Stromal cell of bone marrow (primary cell): ENCODE data around the gene WDR5.
"Not testable (repeated sequence)": the region's sequence is repeated elsewhere in the genome, so short reads cannot be mapped to it uniquely, and the experiment has no call there.

Experiments
- DNase-seq: peaks from one replicate; pipeline ENCODE4 v3.0.0-alpha.2; 2012; ENCODE audit warnings: low read depth

The WDR5 gene

GRCh38 chr9:134135343-134136117 is at the start of gene WDR5:
Gene WDR5, plus strand, starts transcription at chr9:134136082. Its CDS starts 3,796 bp downstream, at chr9:134139878.
- peak; percentile 76 for DNase-seq

DNA sequence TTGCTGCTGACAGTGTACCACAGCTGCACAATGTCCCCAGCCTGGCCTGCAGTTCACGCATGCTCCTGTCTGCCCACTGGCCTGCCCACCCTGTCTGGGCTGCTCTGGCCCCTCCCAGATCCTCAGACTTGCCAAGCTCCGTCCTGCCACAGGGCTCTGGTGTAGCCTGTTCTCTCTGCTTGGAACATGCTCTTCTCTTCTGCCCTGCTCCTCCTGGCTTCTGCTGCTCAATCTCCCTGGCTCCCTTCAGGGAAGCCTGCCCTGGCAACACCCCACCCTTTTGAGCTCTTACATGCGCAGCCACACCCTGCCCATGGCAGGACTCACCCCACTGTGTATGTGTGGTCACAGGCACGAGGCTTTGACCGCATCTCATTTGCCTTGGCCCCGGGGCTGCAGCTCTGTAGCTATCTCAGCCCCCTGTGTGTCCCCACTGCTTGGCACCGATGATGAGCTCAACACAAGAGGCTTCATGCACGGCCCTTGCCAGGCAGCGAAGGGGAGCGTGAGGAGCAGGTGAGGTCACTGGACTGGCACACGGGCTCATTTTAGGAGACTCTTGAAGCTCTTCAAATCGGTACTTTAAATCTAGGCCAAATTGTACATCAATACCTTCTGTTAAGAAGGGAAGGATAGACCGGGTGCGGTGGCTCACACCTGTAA is 47.7 kb upstream of the WDR5 start:
- DNase-seq: no peak

DNA sequence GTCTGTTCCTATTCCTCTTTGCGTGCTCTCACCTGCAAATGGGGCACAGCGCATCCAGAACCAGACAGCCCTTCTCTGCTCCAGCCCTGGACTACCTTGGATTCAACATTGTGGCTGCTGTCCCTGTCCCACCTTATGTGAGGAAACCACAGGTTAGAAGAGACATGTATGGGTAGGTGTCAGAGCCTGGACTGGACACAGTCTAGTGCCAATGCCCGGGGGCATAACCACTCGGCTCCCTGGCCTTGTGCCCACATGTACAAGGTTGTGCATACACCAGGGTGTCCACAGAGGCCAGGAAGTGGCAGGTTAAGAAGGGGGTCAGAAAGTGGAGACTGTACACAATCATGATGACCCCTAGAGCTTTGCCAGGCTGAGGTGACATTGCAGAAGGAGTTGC is 45.9 kb upstream of the WDR5 start:
- no peak for DNase-seq

DNA sequence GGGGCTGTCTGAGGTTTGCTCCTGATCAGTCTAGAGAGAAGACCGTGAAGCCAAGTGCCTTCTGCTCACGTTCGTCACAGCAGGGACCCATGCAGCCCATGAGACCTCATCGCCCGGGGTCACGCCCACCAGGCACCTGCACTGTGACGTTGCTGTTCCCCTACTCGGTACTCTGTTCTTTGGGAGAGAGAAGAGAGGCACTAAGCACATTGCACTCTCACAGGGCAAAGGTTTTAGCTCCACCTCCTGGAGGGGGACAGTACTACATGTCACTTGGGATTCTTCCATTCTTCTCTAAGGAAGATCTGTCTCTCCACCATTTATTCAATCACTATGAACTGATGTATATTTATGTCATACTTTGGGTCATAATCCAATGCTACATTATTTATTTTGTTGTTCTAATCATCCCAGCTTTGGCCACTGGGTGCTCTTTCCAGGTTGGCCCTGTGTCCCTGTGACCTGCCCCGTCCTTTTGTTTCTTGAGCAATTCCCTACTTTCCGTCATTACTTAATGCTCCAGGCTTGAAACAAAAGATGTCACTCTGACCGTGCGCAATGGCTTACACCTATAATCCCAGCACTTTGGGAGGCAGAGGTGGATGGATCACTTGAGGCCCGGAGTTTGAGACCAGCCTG is 36.6 kb upstream of the WDR5 start:
- DNase-seq: no peak

DNA sequence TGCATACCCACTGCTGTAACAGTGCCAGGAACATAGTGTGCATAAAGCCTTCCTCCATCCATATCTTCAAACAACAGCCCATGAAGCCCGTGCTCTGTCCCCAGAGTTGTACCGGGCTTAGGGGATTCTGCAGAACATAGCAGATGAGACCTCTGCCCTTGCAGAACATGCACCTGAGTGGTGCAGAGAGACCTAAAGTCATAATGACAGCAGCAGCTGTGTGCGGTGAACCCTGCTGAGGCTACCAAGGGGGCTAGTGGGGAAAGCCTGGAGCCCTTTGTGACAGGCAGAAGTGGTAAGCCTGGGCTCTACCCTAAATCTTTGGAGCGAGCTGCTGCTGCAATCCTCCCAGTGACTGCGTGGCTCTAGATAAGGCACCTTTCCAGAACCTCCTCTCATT is 35.8 kb upstream of the WDR5 start:
- no peak for DNase-seq

DNA sequence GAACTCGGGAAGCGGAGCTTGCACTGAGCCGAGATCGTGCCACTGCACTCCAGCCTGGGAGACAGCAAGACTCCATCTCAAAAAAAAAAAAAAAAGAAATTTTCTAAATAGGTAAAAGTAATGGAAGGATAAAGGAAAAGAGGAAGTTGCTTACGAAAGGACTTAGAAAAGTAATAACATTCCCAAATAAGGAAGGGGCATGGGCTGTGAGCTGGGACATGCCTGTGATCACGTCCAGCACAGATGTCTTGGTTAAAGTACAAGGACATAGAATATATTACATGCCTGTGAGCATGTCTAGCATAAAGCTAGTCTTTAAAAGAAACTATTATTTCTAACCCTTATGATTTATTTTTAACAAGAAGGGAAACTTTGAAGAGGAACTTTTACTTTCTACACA is 34.7 kb upstream of the WDR5 start:
- DNase-seq: not testable (repeated sequence)

DNA sequence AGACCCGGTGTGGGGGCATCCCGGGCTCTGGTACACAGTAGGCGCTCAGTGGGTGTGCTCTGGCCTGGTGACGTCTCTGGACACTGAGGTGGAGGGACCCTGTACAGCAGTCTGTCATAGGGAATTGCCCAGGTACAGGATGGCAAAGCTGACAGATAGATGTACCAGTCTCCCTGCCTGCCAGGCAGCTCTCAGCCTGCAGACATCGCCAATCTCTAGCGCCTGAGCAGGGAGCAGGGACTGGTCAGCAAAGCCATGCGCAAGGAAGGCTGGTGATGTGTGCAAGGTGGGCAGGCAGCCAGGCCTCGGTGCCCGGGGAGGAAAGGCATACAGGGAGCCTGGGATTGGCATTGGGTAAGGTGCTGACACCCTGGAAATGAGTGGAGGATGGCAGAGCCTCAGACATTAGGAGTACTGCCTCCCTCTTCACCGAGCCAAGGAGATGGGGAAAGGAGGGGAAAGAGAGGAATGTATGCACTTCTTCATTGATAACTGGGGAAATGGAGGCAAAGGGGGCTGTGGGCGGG is 34.2 kb upstream of the WDR5 start:
- no peak for DNase-seq

DNA sequence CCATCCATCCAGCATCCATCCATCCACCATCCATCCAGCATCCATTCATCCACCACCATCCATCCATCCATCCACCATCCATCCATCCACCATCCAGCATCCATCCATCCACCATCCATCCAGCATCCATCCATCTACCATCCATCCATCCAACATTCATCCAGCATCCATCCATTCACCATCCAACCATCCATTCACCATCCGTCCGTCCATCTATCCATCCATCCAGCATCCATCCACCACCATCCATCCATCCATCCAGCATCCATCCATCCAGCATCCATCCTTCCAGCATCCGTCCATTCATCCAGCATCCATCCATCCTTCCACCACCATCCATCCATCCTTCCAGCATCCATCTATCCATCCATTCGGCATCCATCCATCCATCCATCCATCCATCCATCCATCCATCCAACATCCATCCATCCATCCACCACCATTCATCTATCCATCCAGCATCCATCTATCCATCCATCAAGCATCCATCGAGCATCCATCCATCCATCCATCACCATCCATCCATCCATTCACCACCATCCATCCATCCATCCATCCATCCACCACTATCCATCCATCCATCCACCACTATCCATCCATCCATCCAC is 32.4 kb upstream of the WDR5 start:
- no peak for DNase-seq

GRCh38 chr9:134111064-134111463 is 24.8 kb upstream of the WDR5 start:
- DNase-seq: no peak

DNA sequence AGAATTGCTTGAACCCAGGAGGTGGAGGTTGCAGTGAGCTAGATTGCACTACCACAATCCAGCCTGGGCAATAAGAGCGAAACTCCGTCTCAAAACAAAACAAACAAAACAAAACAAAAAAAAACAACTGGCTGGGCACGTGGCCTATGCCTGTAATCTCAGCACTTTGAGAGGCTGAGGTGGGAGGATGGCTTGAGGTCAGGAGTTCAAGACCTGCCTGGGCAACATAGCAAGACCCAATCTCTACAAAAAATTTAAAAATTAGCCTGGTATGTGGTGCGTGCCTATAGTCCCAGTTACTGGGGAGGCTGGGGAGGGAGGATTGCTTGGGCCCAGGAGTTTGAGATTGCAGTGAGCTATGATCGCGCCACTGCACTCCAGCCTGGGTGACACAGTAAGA is 23.3 kb upstream of the WDR5 start:
- DNase-seq: no peak

GRCh38 chr9:134118972-134119371 is 16.9 kb upstream of the WDR5 start:
- not testable (repeated sequence) for DNase-seq

GRCh38 chr9:134123764-134124128 is 12.1 kb upstream of the WDR5 start:
- DNase-seq: no peak

GRCh38 chr9:134125413-134126095 is 10.3 kb upstream of the WDR5 start:
- DNase-seq: no peak

DNA sequence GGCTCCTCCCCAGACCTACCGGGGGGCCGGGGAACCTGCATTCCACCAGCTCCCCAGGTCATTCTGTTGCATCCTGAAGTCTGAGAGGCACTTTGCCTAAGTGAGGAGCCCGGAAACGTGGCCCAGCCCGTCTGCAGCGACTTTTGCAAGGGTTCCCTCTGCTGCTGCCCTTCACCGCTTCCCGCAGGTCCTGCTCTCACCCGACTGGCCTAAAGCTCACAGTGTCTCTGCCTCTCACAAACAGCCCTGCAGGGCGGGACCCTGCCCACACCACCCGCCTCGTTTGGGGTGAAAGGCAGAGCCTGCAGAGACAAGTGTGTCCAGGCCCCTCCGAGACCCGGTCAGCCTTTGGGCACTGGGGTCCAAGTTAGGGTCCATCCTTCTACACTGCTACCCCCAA is 9.5 kb upstream of the WDR5 start:
- DNase-seq: no peak

DNA sequence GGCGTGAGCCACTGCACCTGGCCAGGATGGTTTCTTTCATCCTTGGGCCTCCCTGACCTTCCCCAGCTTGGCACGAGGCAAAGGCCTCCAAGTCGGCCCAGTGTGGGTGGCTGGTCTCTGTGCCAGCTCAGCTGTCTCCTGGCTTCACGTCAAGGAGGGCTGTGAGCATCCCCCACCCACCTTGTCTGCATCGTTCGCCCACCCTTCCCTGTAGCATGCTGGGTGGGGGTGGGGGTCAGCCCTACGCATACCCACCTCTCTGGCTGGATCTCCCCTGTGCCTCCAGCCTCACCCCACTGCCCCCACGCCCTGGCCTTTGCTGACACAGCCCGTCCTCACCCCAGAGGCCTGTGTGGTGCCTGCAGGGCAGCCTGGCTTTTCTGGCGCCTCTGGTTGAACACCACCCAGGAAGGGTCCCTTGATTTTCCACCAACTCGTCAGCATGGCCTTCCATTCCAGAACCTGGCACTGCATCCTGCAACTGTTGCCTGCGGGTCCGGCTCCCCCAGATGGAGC is 8.8 kb upstream of the WDR5 start:
- DNase-seq: no peak

DNA sequence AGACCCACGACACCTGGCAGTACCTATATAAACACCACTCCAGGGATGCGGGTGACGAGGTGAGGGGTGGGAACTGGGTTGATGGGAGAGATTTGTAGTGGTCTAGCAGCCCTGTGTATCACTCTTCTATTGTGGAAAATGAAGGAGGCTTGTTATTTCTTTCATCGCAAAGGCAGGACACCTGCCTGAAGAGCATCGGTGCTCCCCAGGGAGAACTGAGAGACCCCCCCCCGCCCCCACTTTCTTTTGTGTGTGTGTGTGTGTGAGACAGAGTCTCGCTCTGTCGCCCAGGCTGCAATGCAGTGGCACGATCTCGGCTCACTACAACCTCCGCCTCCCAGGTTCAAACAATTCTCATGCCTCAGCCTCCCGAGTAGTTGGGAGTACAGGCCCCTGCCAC is 8.3 kb upstream of the WDR5 start:
- no peak for DNase-seq

DNA sequence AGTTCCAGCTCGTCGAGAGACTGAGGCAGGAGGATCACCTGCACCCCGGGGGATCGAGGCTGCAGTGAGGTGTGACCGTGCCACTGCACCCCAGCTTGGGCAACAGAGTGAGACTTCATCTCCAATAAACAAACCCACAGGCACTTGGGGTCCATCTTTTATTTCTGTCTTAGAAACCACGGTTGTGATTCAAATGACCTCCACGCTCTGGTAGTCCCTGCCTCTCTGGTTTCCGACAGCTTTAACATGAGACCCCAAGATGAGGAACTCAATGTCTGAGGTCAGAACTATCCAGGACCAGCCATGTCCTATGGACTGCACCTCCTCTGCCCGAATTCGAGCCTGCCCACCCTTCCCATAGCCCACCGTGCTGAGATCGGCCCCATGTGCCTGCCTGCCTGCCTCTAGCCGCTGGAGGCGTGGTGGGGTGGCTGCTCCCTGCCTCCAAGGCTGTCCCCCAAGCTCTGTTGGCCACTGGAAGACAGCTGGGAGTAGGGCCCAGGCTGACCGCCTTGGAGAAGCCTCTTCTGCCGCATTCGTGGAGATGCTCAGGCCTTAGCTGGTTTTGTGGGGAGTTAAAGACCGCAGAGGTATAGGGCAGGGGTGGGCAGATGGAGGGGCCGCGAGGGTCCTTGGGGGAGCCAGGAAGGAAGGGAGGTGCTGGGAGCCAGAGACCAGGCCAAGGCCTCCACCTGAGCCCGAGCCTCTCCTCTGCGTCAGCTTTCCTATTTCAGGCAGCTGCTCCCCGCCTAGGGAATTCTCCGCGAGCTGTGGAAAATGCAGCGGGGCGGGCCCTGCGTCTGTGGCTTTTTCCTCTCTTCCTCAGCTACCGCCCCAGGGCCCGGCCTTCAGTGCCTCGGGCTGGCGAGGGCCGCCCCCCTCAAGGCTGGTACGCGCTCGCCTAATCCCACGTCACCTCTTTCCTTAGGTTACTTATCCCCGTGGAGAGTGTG is 6.9 kb upstream of the WDR5 start:
- DNase-seq: no peak

DNA sequence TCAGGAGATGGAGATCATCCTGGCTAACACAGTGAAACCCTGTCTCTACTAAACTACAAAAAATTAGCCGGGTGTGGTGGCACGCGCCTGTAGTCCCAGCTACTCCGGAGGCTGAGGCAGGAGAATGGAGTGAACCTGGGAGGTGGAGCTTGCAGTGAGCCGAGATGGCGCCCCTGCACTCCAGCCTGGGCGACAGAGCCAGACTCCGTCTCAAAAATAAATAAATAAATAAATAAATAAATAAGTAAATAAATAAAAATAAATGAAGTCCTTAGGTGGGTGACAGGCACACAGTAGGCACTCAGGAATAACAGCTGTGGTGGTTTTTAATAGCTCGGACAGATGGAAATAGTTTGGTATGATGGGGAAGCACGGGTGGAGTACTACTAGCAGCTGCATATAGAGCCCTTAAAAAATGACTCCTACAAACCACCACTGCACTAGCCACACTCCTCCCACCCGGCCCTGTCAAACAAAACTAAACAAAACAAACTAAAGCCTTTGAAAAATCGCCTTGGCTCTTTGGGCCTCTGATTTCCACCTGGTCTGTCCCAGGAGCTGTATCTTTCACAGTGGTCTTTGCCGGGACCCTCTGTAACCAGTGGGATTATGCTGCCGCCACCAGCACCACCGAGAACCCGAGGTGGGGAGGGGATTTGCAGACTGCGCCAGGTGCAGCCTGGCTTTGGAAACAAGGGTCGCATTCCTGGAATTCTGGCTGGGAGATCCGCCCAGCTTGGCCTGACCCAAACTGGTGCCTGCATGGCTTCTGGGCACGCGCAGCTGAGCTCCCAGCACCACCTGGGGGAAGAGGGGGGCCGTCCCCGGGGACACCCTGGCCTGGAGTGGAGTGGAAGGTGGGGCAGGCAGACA is 5.1 kb upstream of the WDR5 start:
- no peak for DNase-seq

- no peak for DNase-seq
Measured at GRCh38 chr9:134131471-134132207, 4.2 kb upstream of the WDR5 start.
